Pancreas (tissue), 10 donors: ENCODE measurements around the gene KIF5A. TPM values are rescaled to one million over a fixed set of nuclear protein-coding genes. Genes with fewer than 3 reads are reported as not detected.

ENCODE experiments used
- ATAC-seq, 4 donors: fragments of 200-7000 bp; cut with Tn5 transposase; one replicate each; pipeline versions ENCODE4 v1.8.0 to v1.9.1; 2020; ENCODE audit warnings: mild to moderate bottlenecking in 4 of 4, moderate library complexity in 4 of 4
- DNase-seq, 6 donors: peaks; one replicate each; pipeline ENCODE4 v3.0.0-alpha.2; 2020
- FAIRE-seq: peaks from 2 replicates; lab custom pipeline; 2012; peaks lifted over from hg19 to GRCh38; lab: Jason Lieb, UNC
- H3K27ac ChIP-seq, 4 donors: fragments of 200-600 bp; sonication (generic); 1 replicate in 3 of 4; 2 replicates in 1 of 4; pipeline versions ENCODE4 v1.5.0 to v1.8.0; 2020
- H3K27me3 ChIP-seq, 4 donors: fragments of 200-600 bp; one replicate each; pipeline ENCODE4 v1.8.0; 2021
- H3K36me3 ChIP-seq, 3 donors: fragments of 200-600 bp; sonication (generic) in 1 of 3; one replicate each; pipeline versions ENCODE4 v1.5.0 to v1.8.0; 2020 to 2021
- H3K4me1 ChIP-seq, 3 donors: fragments of 200-600 bp; one replicate each; pipeline ENCODE4 v1.8.0; 2021
- H3K4me3 ChIP-seq, 4 donors: fragments of 200-600 bp; sonication (generic) in 2 of 4; one replicate each; pipeline versions ENCODE4 v1.5.0 to v1.8.0; 2020 to 2021
- H3K9me3 ChIP-seq, 4 donors: fragments of 200-600 bp; one replicate each; pipeline ENCODE4 v1.8.0; 2021
- CTCF ChIP-seq, 4 donors: fragments of 200-600 bp; sonication (generic) in 3 of 4; IDR thresholded peaks; one replicate each; pipeline versions ENCODE4 v1.5.0 to v1.8.0; 2021; ENCODE audit warnings: antibody characterized with exemption in 4 of 4
- WGBS, 2 donors: extraction: QIAGEN DNeasy Blood & Tissue Kit; methylation state at CpG; one replicate each; pipeline ENCODE4 v1.1.7; 2013; 5-methylcytosine and 5-hydroxymethylcytosine counted together
- intact Hi-C, 3 donors: fragments of 100-400 bp; cut with DNase I; formaldehyde crosslinking; loops; one replicate each; pipeline versions ENCODE4 v1.11.1 to v1.14.2; 2022
- microRNA-seq, 2 donors: library from miRNA; unstranded; fragments of <30 nt; microRNA quantifications; one replicate each; pipeline versions ENCODE4 to v1.1.0, GENCODE V29; 2019 to 2020
- polyA plus RNA-seq, 2 donors: library from polyadenylated mRNA; stranded (reverse); fragments of 200-250 nt; gene quantifications; one replicate each; pipeline ENCODE4 v1.2.3, GENCODE V29; 2013
- total RNA-seq, 6 donors: library from RNA; stranded (reverse); fragmentation: NEBNext Ultra II Directional in 4 of 6; extraction: Animal tissue kit (Norgen Biotek cat#: 25700) in 4 of 6; gene quantifications; one replicate each; pipeline versions ENCODE4 v1.2.1 to v1.2.4, GENCODE V29; 2021 to 2023
- donor health status: healthy with polysubstance abuse.
- donor health status: DM: no; HTN: no; CAD: no; lungs with moderate emphysema.
- donor health status: DM: no; HTN: no; CAD: no.
- donor health status: control.
- donor health status: control.
- donor health status: Bipolar disorder and iron deficiency.
- donor health status: DM: yes; HTN: yes; CAD: no.
- donor health status: DM: no; HTN: no; CAD: no.
- donor health status: DM: no; HTN: no; CAD: no.
- donor health status: DM: yes; HTN: yes; CAD: no.

The KIF5A gene
- total and polyA plus RNA-seq, 8 donors: 0.25 to 2.9 (median 0.68) TPM

GRCh38 chr12:57632073-57632957 is 82.5 kb downstream of the KIF5A start:
- intact Hi-C loops: no loop called here
- no peak overlapping the region for H3K27ac ChIP-seq
- no peaks in the 10 kb centered on the region for H3K9me3 ChIP-seq
- FAIRE-seq (no peak), DNase-seq (peak in 2 of 6 donors; percentile 25 to 79), ATAC-seq (peak; percentile 46 to 62 (median 56))
- 1 to 2% methylated on average over 58 to 67 of the region's 67 CpGs for WGBS, 2 donors
- H3K4me1 ChIP-seq: peaks cover 0 to 6% (median 5%) of the 10 kb centered on the region in 3 donors
- H3K27me3 ChIP-seq: peaks cover 0 to 8% (median 0%) of the 10 kb centered on the region in 4 donors
- no peaks in the 10 kb centered on the region for H3K36me3 ChIP-seq
- no peak for TF ChIP-seq CTCF (IDR thresholded peaks at IDR 0.05)
- peak overlapping the region; percentile 10 to 67 (median 34) for H3K4me3 ChIP-seq

- no peak within 1 kb of the TSS for H3K27ac ChIP-seq
- peak within 1 kb of the TSS; percentile 10 to 67 (median 34) for H3K4me3 ChIP-seq
- intact Hi-C loops: no loop called here
- H3K9me3 ChIP-seq: no peaks in the 10 kb centered on the region
- no peak for FAIRE-seq
- H3K27me3 ChIP-seq: peaks cover 0 to 7% (median 0%) of the 10 kb centered on the region in 4 donors
- 3 to 4% methylated on average over 50 to 58 of the region's 58 CpGs for WGBS, 2 donors
- peak; percentile 93 to 98 (median 97) for ATAC-seq
- no peaks in the 10 kb centered on the region for H3K36me3 ChIP-seq
- peak; percentile 71 to 92 (median 84) for TF ChIP-seq CTCF (IDR thresholded peaks at IDR 0.05)
- H3K4me1 ChIP-seq: peaks cover 0 to 6% (median 5%) of the 10 kb centered on the region in 3 donors
- DNase-seq: peak in 4 of 6 donors; percentile 60 to 89 (median 74)
These were observed 83.4 kb downstream of the KIF5A start, which contains the start of gene B4GALNT1 for GRCh38 chr12:57632958-57633840. Gene B4GALNT1 (minus strand): TSS chr12:57633201. CDS start chr12:57632132, 1,069 bp downstream.

Small RNAs within 50 kb of the gene (microRNA-seq; reads per million reads assigned to microRNA genes)
- 0.77 to 2.4 reads per million in 2 donors for gene MIR616
- 0 reads per million in 2 donors for gene MIR6758

Other genes starting within 250 kb of the KIF5A start
- gene R3HDM2, start 119.0 kb upstream of the KIF5A start, total RNA-seq: 10 to 100 TPM; 22.9 to 39.8 (median 25.5) TPM
- 10 to 100 TPM; 14.5 to 16.8 TPM for gene R3HDM2, start 119.0 kb upstream of the KIF5A start, polyA plus RNA-seq
- under 1 TPM in 2 of 6 donors, not detected in 4; 0.09 TPM for gene INHBC, start 115.3 kb upstream of the KIF5A start, total RNA-seq
- gene INHBC, start 115.3 kb upstream of the KIF5A start, polyA plus RNA-seq: not detected
- 10 to 100 TPM in 1 of 6 donors, under 1 TPM in 1, not detected in 4; 0.24 to 17.8 TPM for gene INHBE, start 94.7 kb upstream of the KIF5A start, total RNA-seq
- under 1 TPM in 1 of 2 donors, not detected in 1; 0.05 TPM for gene INHBE, start 94.7 kb upstream of the KIF5A start, polyA plus RNA-seq
- 1 to 10 TPM in 1 of 6 donors, under 1 TPM in 3, not detected in 2; 0.06 to 2.2 (median 0.79) TPM for gene GLI1, start 90.3 kb upstream of the KIF5A start, total RNA-seq
- under 1 TPM; 0.19 TPM for gene GLI1, start 90.3 kb upstream of the KIF5A start, polyA plus RNA-seq
- gene ARHGAP9, start 70.2 kb upstream of the KIF5A start, total RNA-seq: 10 to 100 TPM in 1 of 6 donors, 1 to 10 TPM in 3, under 1 TPM in 2; 0.39 to 11.7 (median 3.6) TPM
- gene ARHGAP9, start 70.2 kb upstream of the KIF5A start, polyA plus RNA-seq: 1 to 10 TPM; 6.2 to 6.5 TPM
- gene MARS1, start 62.0 kb upstream of the KIF5A start, total RNA-seq: 100 to 1,000 TPM in 1 of 6 donors, 10 to 100 TPM in 5; 33.4 to 210 (median 80.7) TPM
- 10 to 100 TPM; 87.5 to 90.6 TPM for gene MARS1, start 62.0 kb upstream of the KIF5A start, polyA plus RNA-seq
- gene DDIT3, start 29.5 kb upstream of the KIF5A start, total RNA-seq: 10 to 100 TPM in 2 of 6 donors, 1 to 10 TPM in 4; 8.5 to 45.9 (median 9.0) TPM
- 10 to 100 TPM; 27.5 to 52.7 TPM for gene DDIT3, start 29.5 kb upstream of the KIF5A start, polyA plus RNA-seq
- 10 to 100 TPM; 37.4 to 66.1 (median 46.1) TPM for gene MBD6, start 27.2 kb upstream of the KIF5A start, total RNA-seq
- gene MBD6, start 27.2 kb upstream of the KIF5A start, polyA plus RNA-seq: 10 to 100 TPM; 62.9 to 87.1 TPM
- 10 to 100 TPM; 54.9 to 66.2 (median 63.5) TPM for gene DCTN2, start 2.9 kb upstream of the KIF5A start, total RNA-seq
- 100 to 1,000 TPM in 1 of 2 donors, 10 to 100 TPM in 1; 73.7 to 117 TPM for gene DCTN2, start 2.9 kb upstream of the KIF5A start, polyA plus RNA-seq
- gene PIP4K2C, start 41.1 kb downstream of the KIF5A start, total RNA-seq: 10 to 100 TPM; 11.3 to 17.0 (median 15.4) TPM
- 10 to 100 TPM in 1 of 2 donors, 1 to 10 TPM in 1; 5.3 to 15.9 TPM for gene PIP4K2C, start 41.1 kb downstream of the KIF5A start, polyA plus RNA-seq
- gene DTX3, start 54.8 kb downstream of the KIF5A start, total RNA-seq: 10 to 100 TPM in 4 of 6 donors, 1 to 10 TPM in 2; 9.0 to 22.9 (median 12.1) TPM
- gene DTX3, start 54.8 kb downstream of the KIF5A start, polyA plus RNA-seq: 10 to 100 TPM; 36.6 to 71.7 TPM
- 1 to 10 TPM; 1.8 to 7.0 (median 3.3) TPM for gene ARHGEF25, start 61.4 kb downstream of the KIF5A start, total RNA-seq
- gene ARHGEF25, start 61.4 kb downstream of the KIF5A start, polyA plus RNA-seq: 10 to 100 TPM; 16.5 to 22.1 TPM
- under 1 TPM in 5 of 6 donors, not detected in 1; 0.04 to 0.78 (median 0.24) TPM for gene B4GALNT1, start 83.2 kb downstream of the KIF5A start, total RNA-seq
- 1 to 10 TPM in 1 of 2 donors, under 1 TPM in 1; 0.61 to 1.1 TPM for gene B4GALNT1, start 83.2 kb downstream of the KIF5A start, polyA plus RNA-seq
- 100 to 1,000 TPM; 177 to 254 (median 196) TPM for gene OS9, start 144.1 kb downstream of the KIF5A start, total RNA-seq
- 100 to 1,000 TPM; 177 to 192 TPM for gene OS9, start 144.1 kb downstream of the KIF5A start, polyA plus RNA-seq
- gene AGAP2, start 188.7 kb downstream of the KIF5A start, total RNA-seq: 1 to 10 TPM in 1 of 6 donors, under 1 TPM in 5; 0.24 to 1.2 (median 0.72) TPM
- gene AGAP2, start 188.7 kb downstream of the KIF5A start, polyA plus RNA-seq: 1 to 10 TPM in 1 of 2 donors, under 1 TPM in 1; 0.87 to 3.0 TPM
- gene TSPAN31, start 195.0 kb downstream of the KIF5A start, total RNA-seq: 10 to 100 TPM; 12.2 to 17.9 (median 14.5) TPM
- 10 to 100 TPM; 13.0 to 29.8 TPM for gene TSPAN31, start 195.0 kb downstream of the KIF5A start, polyA plus RNA-seq
- gene CDK4, start 202.3 kb downstream of the KIF5A start, total RNA-seq: 10 to 100 TPM; 30.6 to 48.5 (median 40.3) TPM
- 10 to 100 TPM; 26.7 to 43.4 TPM for gene CDK4, start 202.3 kb downstream of the KIF5A start, polyA plus RNA-seq
- gene MARCHF9, start 205.1 kb downstream of the KIF5A start, total RNA-seq: 10 to 100 TPM in 1 of 6 donors, 1 to 10 TPM in 5; 6.7 to 11.3 (median 7.6) TPM
- gene MARCHF9, start 205.1 kb downstream of the KIF5A start, polyA plus RNA-seq: 10 to 100 TPM; 17.2 to 32.5 TPM
- gene CYP27B1, start 217.0 kb downstream of the KIF5A start, total RNA-seq: 1 to 10 TPM; 2.1 to 5.8 (median 3.8) TPM
- gene CYP27B1, start 217.0 kb downstream of the KIF5A start, polyA plus RNA-seq: 1 to 10 TPM; 1.6 to 3.3 TPM
- gene METTL1, start 222.1 kb downstream of the KIF5A start, total RNA-seq: 10 to 100 TPM; 11.5 to 28.5 (median 15.9) TPM
- 10 to 100 TPM; 43.3 to 55.9 TPM for gene METTL1, start 222.1 kb downstream of the KIF5A start, polyA plus RNA-seq
- gene EEF1AKMT3, start 222.6 kb downstream of the KIF5A start, total RNA-seq: 10 to 100 TPM in 5 of 6 donors, 1 to 10 TPM in 1; 9.3 to 20.8 (median 16.0) TPM
- 1 to 10 TPM; 3.7 to 7.2 TPM for gene EEF1AKMT3, start 222.6 kb downstream of the KIF5A start, polyA plus RNA-seq
- gene TSFM, start 232.7 kb downstream of the KIF5A start, total RNA-seq: 10 to 100 TPM in 4 of 6 donors, 1 to 10 TPM in 2; 7.2 to 14.2 (median 12.1) TPM
- gene TSFM, start 232.7 kb downstream of the KIF5A start, polyA plus RNA-seq: 10 to 100 TPM; 13.2 to 16.7 TPM